Neural crest cell (in vitro differentiated cells): ENCODE measurements around the gene PAH. TPM values are rescaled to one million over a fixed set of nuclear protein-coding genes. Genes with fewer than 3 reads are reported as not detected.

Source experiments
- DNase-seq: peaks from one replicate; pipeline ENCODE4 v3.0.0; 2021; ENCODE audit warnings: low read depth, mixed read lengths, low spot score
- H3K27ac Mint-ChIP-seq: one replicate; pipeline ENCODE4 v1.8.0; 2021; ENCODE audit warnings: mild to moderate bottlenecking, mixed read lengths; ENCODE audit not compliant: unreplicated experiment
- H3K27me3 Mint-ChIP-seq: 2 replicates; pipeline ENCODE4 v1.8.0; 2021; ENCODE audit warnings: low read depth, mild to moderate bottlenecking, mixed read lengths
- H3K36me3 Mint-ChIP-seq: 2 replicates; pipeline ENCODE4 v1.8.0; 2021; ENCODE audit warnings: low read depth, mild to moderate bottlenecking, mixed read lengths
- H3K4me1 Mint-ChIP-seq: 2 replicates; pipeline ENCODE4 v1.8.0; 2021; ENCODE audit warnings: mixed read lengths
- H3K4me3 Mint-ChIP-seq: one replicate; pipeline ENCODE4 v1.8.0; 2021; ENCODE audit warnings: mild to moderate bottlenecking, mixed read lengths
- H3K9me3 Mint-ChIP-seq: 2 replicates; pipeline ENCODE4 v1.8.0; 2021; ENCODE audit warnings: mixed read lengths
- CTCF ChIP-seq: fragments of 200-600 bp; sonication (generic); conservative IDR thresholded peaks from 2 replicates; pipeline ENCODE4 v1.5.0; 2021; ENCODE audit warnings: antibody characterized with exemption, mild to moderate bottlenecking
- long read RNA-seq: library from polyadenylated mRNA; unstranded; transcript quantifications from one replicate; pipeline ENCODE4 v2.0.0, GENCODE V29; 2020
- total RNA-seq: library from RNA; stranded (reverse); gene quantifications from 2 replicates; pipeline ENCODE4 v1.2.1, GENCODE V29; 2021

The PAH gene
- total RNA-seq, result not detected in 2 replicates
- long read RNA-seq, result 0 reads

DNA sequence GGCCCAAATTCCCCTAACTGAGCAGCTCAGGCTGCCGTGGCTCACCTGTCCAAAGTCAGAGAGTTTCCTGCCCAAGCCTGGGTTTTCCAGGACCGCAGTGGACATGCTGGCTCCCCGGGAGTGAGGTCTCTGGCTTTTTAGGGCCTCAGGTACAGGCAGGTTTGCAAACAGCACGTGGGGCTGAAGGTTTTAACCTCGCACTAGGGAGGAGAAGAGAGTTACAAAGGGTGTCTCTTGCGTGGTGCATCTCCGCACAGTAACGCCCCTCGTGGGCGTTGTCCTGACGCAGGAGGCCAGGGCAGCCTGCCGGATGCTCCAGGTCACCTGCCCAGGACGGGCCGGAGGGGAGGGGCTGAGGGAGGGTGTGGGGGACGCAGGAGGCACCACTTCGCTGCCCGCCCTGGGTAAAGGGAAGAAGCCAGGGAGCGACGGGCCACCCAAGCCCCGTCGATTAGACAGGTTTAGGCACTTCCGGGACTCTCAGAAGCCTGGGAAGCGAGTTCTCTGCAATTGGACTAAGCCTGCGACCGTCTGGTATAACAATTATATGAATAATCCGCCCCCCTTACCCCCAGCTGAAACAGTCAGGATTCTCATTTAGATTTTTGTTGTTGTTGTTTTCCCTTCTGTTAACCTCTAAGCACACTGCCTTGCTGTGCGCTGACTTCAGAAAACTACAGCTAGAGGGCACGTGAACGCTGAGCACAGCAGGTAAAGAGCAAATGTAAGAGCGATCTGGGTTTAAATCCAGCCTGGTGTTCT lies at the start of gene PAH:
Gene PAH, minus strand, starts transcription at position 219 of the 762 bp plus-strand sequence. Its CDS starts 114 bp downstream, at position 105.
- Mint-ChIP-seq H3K4me3 (peak within 1 kb of the TSS; percentile 74), H3K27me3 (peaks cover 63% of the 10 kb centered on the region), H3K9me3 (no peaks in the 10 kb centered on the region), H3K4me1 (peaks cover 7% of the 10 kb centered on the region), H3K36me3 (no peaks in the 10 kb centered on the region), H3K27ac (no peak within 1 kb of the TSS)
- TF ChIP-seq CTCF, result peak; percentile 34
- no peak for DNase-seq

- H3K27ac Mint-ChIP-seq, result no peak overlapping the region
- peaks cover 96% of the 10 kb centered on the region for H3K27me3 Mint-ChIP-seq
- no peak for DNase-seq
- peaks cover 3% of the 10 kb centered on the region for H3K9me3 Mint-ChIP-seq
- H3K4me3 Mint-ChIP-seq, result peak overlapping the region; percentile 85
- peaks cover 39% of the 10 kb centered on the region for H3K4me1 Mint-ChIP-seq
- TF ChIP-seq CTCF, result no peak
- H3K36me3 Mint-ChIP-seq, result peaks cover 3% of the 10 kb centered on the region
Measured at GRCh38 chr12:102966200-102966863, 49.3 kb upstream of the PAH start.

DNA sequence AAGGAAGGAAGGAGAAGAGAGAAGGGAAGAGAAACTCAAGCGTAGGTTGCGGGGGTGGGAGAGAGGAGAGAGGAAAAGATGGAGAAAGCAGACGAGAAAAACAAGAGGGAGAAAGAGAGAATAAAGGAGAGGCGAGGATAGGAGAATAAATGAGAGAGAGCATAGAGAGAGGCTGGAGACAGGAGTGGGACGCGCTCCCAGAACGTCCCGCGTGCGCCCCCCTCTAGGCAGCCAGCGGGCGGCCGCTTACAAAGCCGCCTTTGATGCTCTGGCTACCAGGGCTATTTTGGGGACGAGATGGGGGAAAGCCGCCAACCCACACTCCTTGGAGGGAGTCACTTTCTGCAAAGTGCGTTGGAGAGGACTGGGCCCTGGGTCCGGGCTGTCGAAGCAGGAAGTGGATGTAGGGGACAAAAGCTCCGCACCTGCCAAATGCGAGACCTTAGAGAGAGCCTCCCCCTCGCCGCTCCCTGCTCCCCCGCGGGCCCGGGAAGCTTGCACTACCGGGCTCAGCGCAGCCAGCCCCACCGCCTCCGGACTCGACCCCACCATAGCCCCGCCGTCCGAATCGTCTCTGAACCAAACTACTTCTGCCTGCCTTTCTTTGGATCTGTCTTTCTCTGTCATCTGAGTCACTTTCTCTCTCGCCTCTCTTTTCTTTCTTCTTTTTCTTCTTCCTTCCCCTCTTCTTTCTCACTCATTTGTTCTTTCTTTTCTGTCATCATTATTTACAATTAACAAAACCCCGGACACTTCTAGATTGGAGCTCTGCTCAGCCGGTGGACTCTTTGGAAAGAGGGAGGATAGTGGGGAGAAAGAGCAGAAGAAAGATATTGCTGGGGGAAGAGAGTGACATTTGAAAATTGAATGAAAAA lies 48.5 kb upstream of the PAH start:
- Mint-ChIP-seq H3K4me3 (peak overlapping the region; percentile 85), H3K27me3 (peaks cover 97% of the 10 kb centered on the region), H3K27ac (no peak overlapping the region), H3K36me3 (peaks cover 3% of the 10 kb centered on the region), H3K9me3 (peaks cover 3% of the 10 kb centered on the region), H3K4me1 (peaks cover 41% of the 10 kb centered on the region)
- no peak for DNase-seq
- TF ChIP-seq CTCF, result no peak

- peaks cover 97% of the 10 kb centered on the region for H3K27me3 Mint-ChIP-seq
- peaks cover 43% of the 10 kb centered on the region for H3K4me1 Mint-ChIP-seq
Measured at GRCh38 chr12:102964872-102965271, 47.8 kb upstream of the PAH start.

More at GRCh38 chr12:102964872-102965271, 47.8 kb upstream of the PAH start:
- DNase-seq, result no peak
- Mint-ChIP-seq H3K27ac (no peak overlapping the region), H3K9me3 (peaks cover 3% of the 10 kb centered on the region), H3K36me3 (peaks cover 3% of the 10 kb centered on the region), H3K4me3 (peak overlapping the region; percentile 85)
- no peak for TF ChIP-seq CTCF
